HepG2 (cell line): Measurements from ENCODE around the gene RNU2-63P. TPM values are rescaled to one million over a fixed set of nuclear protein-coding genes. Genes with fewer than 3 reads are reported as not detected.

Experiments used
- BORCS8-MEF2B ChIP-seq: sonication (generic); formaldehyde crosslinking; IDR thresholded peaks from 2 replicates; pipeline ENCODE4 v1.8.0; 2022; ENCODE audit warnings: mild to moderate bottlenecking, missing genetic modification reagents
- ESRRA ChIP-seq: sonication (generic); formaldehyde crosslinking; IDR thresholded peaks from 2 replicates; pipeline ENCODE4 v1.5.1; 2020; ENCODE audit warnings: mild to moderate bottlenecking, low read depth, missing genetic modification reagents
- RXRB ChIP-seq: IDR thresholded peaks from 2 replicates; pipeline ENCODE4 v1.6.1; 2016; ENCODE audit warnings: borderline replicate concordance, missing genetic modification reagents, missing compliant biosample characterization
- ZBTB20 ChIP-seq: sonication (generic); formaldehyde crosslinking; IDR thresholded peaks from 2 replicates; pipeline ENCODE4 v1.8.1; 2023; ENCODE audit warnings: missing genetic modification reagents, low read depth, mild to moderate bottlenecking, borderline replicate concordance
- ZBTB43 ChIP-seq: sonication (generic); formaldehyde crosslinking; conservative IDR thresholded peaks from 2 replicates; pipeline ENCODE4 v1.4.0; 2020; ENCODE audit warnings: missing genetic modification reagents
- ZKSCAN8 ChIP-seq: IDR thresholded peaks from 2 replicates; pipeline ENCODE4 v1.6.1; 2016; ENCODE audit warnings: borderline replicate concordance, missing genetic modification reagents, missing compliant biosample characterization
- ZNF292 ChIP-seq: sonication (generic); formaldehyde crosslinking; IDR thresholded peaks from 2 replicates; pipeline ENCODE4 v1.8.1; 2022; ENCODE audit warnings: mild to moderate bottlenecking, low read depth, missing genetic modification reagents, borderline replicate concordance
- ZNF556 ChIP-seq: sonication (generic); formaldehyde crosslinking; IDR thresholded peaks from 2 replicates; pipeline ENCODE4 v1.4.0; 2020; ENCODE audit warnings: mild to moderate bottlenecking, missing genetic modification reagents, borderline replicate concordance
- polyA plus RNA-seq, 8 experiments: library from polyadenylated mRNA; depleted of rRNA in 3 of 8; stranded (reverse) in 7 of 8; unstranded in 1 of 8; fragments of >200 nt; fragmentation: Illumina TruSeq in 4 of 8; extraction: Trizol in 4 of 8; gene quantifications; 2 replicates each; pipeline versions ENCODE4 v1.2.1 to v1.2.3, GENCODE V29; 2011 to 2016; ENCODE audit warnings: low read depth in 4 of 8, missing spikeins in 1 of 8, mixed read lengths in 1 of 8; ENCODE audit not compliant: insufficient read depth in 1 of 8
- total RNA-seq, 5 experiments: library from RNA; depleted of rRNA; stranded (reverse); fragments of >200 nt; fragmentation: Illumina TruSeq; extraction: Trizol; gene quantifications; 2 replicates each; pipeline ENCODE4 v1.2.3, GENCODE V29; 2016; ENCODE audit warnings: low read depth in 1 of 5
- TF ChIP-seq, protein P1 (sequence below): IDR thresholded peaks from 2 replicates; pipeline ENCODE4 v1.6.1; 2016; ENCODE audit warnings: missing compliant biosample characterization, missing genetic modification reagents, borderline replicate concordance
- TF ChIP-seq, protein P2 (sequence below): sonication (generic); formaldehyde crosslinking; IDR thresholded peaks from 2 replicates; pipeline ENCODE4 v1.5.0; 2020; ENCODE audit warnings: missing genetic modification reagents
- TF ChIP-seq, protein P3 (sequence below): sonication (generic); formaldehyde crosslinking; IDR thresholded peaks from 2 replicates; pipeline ENCODE4 v1.4.0; 2020; ENCODE audit warnings: missing genetic modification reagents, borderline replicate concordance
- TF ChIP-seq, protein P4 (sequence below), 2 experiments: sonication (generic) in 1 of 2; formaldehyde crosslinking in 1 of 2; IDR thresholded peaks; 2 replicates each; pipeline versions ENCODE4 v1.6.1 to v1.9.0; 2014 to 2022; ENCODE audit warnings: antibody characterized with exemption in 1 of 2, borderline replicate concordance in 1 of 2, inconsistent platforms in 1 of 2, low read depth in 1 of 2, missing genetic modification reagents in 1 of 2

The RNU2-63P gene
- total and polyA plus RNA-seq, 2 of the 13 experiments (the other 11 are each of a cell fraction or from before 2014, with no cell fraction given) = 6.8 TPM; not detected in 1

- TF ChIP-seq ESRRA (CRISPR knock-in tag) (no peak), ZKSCAN8 (CRISPR knock-in tag) (no peak; the same call in 1 of the 2 replicates), ZBTB43 (CRISPR knock-in tag) (peak; percentile 63), BORCS8-MEF2B (peak; percentile 70; the same call in 1 of the 2 replicates), ZBTB20 (CRISPR knock-in tag) (no peak; the same call in 1 of the 2 replicates), ZNF292 (CRISPR knock-in tag) (peak; percentile 62; the same call in 1 of the 2 replicates), ZNF556 (CRISPR knock-in tag) (no peak), RXRB (no peak)
- TF ChIP-seq, protein P1, sequence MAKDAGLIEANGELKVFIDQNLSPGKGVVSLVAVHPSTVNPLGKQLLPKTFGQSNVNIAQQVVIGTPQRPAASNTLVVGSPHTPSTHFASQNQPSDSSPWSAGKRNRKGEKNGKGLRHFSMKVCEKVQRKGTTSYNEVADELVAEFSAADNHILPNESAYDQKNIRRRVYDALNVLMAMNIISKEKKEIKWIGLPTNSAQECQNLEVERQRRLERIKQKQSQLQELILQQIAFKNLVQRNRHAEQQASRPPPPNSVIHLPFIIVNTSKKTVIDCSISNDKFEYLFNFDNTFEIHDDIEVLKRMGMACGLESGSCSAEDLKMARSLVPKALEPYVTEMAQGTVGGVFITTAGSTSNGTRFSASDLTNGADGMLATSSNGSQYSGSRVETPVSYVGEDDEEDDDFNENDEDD (CRISPR knock-in tag) = 0 out of 2 replicates have a peak, but pooled peaks have one; percentile 37
- TF ChIP-seq, protein P2, sequence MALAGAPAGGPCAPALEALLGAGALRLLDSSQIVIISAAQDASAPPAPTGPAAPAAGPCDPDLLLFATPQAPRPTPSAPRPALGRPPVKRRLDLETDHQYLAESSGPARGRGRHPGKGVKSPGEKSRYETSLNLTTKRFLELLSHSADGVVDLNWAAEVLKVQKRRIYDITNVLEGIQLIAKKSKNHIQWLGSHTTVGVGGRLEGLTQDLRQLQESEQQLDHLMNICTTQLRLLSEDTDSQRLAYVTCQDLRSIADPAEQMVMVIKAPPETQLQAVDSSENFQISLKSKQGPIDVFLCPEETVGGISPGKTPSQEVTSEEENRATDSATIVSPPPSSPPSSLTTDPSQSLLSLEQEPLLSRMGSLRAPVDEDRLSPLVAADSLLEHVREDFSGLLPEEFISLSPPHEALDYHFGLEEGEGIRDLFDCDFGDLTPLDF (CRISPR knock-in tag) = 0 out of 2 replicates have a peak, but pooled peaks have one; percentile 1
- TF ChIP-seq, protein P3, sequence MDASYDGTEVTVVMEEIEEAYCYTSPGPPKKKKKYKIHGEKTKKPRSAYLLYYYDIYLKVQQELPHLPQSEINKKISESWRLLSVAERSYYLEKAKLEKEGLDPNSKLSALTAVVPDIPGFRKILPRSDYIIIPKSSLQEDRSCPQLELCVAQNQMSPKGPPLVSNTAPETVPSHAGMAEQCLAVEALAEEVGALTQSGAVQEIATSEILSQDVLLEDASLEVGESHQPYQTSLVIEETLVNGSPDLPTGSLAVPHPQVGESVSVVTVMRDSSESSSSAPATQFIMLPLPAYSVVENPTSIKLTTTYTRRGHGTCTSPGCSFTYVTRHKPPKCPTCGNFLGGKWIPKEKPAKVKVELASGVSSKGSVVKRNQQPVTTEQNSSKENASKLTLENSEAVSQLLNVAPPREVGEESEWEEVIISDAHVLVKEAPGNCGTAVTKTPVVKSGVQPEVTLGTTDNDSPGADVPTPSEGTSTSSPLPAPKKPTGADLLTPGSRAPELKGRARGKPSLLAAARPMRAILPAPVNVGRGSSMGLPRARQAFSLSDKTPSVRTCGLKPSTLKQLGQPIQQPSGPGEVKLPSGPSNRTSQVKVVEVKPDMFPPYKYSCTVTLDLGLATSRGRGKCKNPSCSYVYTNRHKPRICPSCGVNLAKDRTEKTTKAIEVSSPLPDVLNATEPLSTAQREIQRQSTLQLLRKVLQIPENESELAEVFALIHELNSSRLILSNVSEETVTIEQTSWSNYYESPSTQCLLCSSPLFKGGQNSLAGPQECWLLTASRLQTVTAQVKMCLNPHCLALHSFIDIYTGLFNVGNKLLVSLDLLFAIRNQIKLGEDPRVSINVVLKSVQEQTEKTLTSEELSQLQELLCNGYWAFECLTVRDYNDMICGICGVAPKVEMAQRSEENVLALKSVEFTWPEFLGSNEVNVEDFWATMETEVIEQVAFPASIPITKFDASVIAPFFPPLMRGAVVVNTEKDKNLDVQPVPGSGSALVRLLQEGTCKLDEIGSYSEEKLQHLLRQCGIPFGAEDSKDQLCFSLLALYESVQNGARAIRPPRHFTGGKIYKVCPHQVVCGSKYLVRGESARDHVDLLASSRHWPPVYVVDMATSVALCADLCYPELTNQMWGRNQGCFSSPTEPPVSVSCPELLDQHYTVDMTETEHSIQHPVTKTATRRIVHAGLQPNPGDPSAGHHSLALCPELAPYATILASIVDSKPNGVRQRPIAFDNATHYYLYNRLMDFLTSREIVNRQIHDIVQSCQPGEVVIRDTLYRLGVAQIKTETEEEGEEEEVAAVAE (CRISPR knock-in tag) = no peak
- TF ChIP-seq, protein P4, sequence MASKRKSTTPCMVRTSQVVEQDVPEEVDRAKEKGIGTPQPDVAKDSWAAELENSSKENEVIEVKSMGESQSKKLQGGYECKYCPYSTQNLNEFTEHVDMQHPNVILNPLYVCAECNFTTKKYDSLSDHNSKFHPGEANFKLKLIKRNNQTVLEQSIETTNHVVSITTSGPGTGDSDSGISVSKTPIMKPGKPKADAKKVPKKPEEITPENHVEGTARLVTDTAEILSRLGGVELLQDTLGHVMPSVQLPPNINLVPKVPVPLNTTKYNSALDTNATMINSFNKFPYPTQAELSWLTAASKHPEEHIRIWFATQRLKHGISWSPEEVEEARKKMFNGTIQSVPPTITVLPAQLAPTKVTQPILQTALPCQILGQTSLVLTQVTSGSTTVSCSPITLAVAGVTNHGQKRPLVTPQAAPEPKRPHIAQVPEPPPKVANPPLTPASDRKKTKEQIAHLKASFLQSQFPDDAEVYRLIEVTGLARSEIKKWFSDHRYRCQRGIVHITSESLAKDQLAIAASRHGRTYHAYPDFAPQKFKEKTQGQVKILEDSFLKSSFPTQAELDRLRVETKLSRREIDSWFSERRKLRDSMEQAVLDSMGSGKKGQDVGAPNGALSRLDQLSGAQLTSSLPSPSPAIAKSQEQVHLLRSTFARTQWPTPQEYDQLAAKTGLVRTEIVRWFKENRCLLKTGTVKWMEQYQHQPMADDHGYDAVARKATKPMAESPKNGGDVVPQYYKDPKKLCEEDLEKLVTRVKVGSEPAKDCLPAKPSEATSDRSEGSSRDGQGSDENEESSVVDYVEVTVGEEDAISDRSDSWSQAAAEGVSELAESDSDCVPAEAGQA (IDR thresholded peaks at IDR 0.05; ENCODE audit: low read depth) = 0 out of 2 replicates have a peak, but pooled peaks have one; percentile 51
- TF ChIP-seq, protein P4 (CRISPR knock-in tag; IDR thresholded peaks at IDR 0.05; ENCODE audit: borderline replicate concordance) = no peak
Observed at GRCh38 chr2:88016960-88017779, 823 bp upstream of the RNU2-63P start (continued).
